ENCODE measurements around the gene PRKCA.

The PRKCA gene

GRCh38 chr17:66549731-66550207 is 247.4 kb downstream of the PRKCA start:
- Histone ChIP-seq H2AFZ (ENCODE audit: low read length) (no peak overlapping the region), H3K23ac (ENCODE audit: low read depth, low read length, poor library complexity) (no peak overlapping the region), H3K27ac (replicated peaks; ENCODE audit: low read length) (peak overlapping the region; percentile 39), H2BK12ac (ENCODE audit: low read length) (no peak overlapping the region), H3K14ac (ENCODE audit: low read length) (no peak overlapping the region), H3K79me1 (ENCODE audit: low read depth, low read length) (no peaks in the 10 kb centered on the region), H3K9ac (ENCODE audit: low read depth, low read length, poor library complexity) (no peak overlapping the region), H4K91ac (ENCODE audit: low read depth, low read length, poor library complexity) (no peak overlapping the region), H3K4ac (ENCODE audit: low read length) (no peak overlapping the region), H3K27me3 (ENCODE audit: control insufficient read depth in 3 of 3, insufficient read depth in 3 of 3, low read depth in 1 of 3, low read length in 3 of 3) (no peaks in the 10 kb centered on the region), H2BK120ac (ENCODE audit: low read depth, low read length) (no peak overlapping the region), H3K18ac (ENCODE audit: low read length) (no peak overlapping the region), H2BK5ac (ENCODE audit: low read length) (no peak overlapping the region), H3K9me3 (replicated peaks in 1 of 2; ENCODE audit: control insufficient read depth in 2 of 2, insufficient read depth in 1 of 2, low read depth in 1 of 2, low read length in 2 of 2) (peaks cover 3 to 5% of the 10 kb centered on the region in 2 donors), H3K36me3 (replicated peaks in 1 of 2; ENCODE audit: control insufficient read depth in 2 of 2, insufficient read depth in 2 of 2, low read length in 2 of 2) (no peaks in the 10 kb centered on the region), H3K4me2 (ENCODE audit: insufficient read depth, low read length, poor library complexity, severe bottlenecking) (no peak overlapping the region), H4K8ac (ENCODE audit: low read depth, low read length) (no peak overlapping the region), H3K4me3 (ENCODE audit: low read length in 2 of 2) (no peak overlapping the region), H3K4me1 (ENCODE audit: control insufficient read depth in 2 of 2, insufficient read depth in 1 of 2, low read depth in 1 of 2, low read length in 2 of 2) (peaks cover 6% of the 10 kb centered on the region in 2 donors), H2AK5ac (ENCODE audit: low read depth, low read length) (no peak overlapping the region), H2BK15ac (ENCODE audit: low read length) (no peak overlapping the region)
- DNase-seq (ENCODE audit: low spot score), result no peak
- WGBS, 2 donors (ENCODE audit: extremely low coverage in 2 of 2, insufficient read length in 2 of 2, insufficient replicate concordance in 1 of 2), result no CpG with 5 or more reads among the region's 5 CpGs

GRCh38 chr17:66551839-66552238 is 249.4 kb downstream of the PRKCA start:
- Histone ChIP-seq H3K18ac (ENCODE audit: low read length) (no peak overlapping the region), H3K4me3 (ENCODE audit: low read length in 2 of 2) (no peak overlapping the region), H2AFZ (ENCODE audit: low read length) (no peak overlapping the region), H3K36me3 (replicated peaks in 1 of 2; ENCODE audit: control insufficient read depth in 2 of 2, insufficient read depth in 2 of 2, low read length in 2 of 2) (no peaks in the 10 kb centered on the region), H2BK5ac (ENCODE audit: low read length) (no peak overlapping the region), H3K23ac (ENCODE audit: low read depth, low read length, poor library complexity) (no peak overlapping the region), H3K79me1 (ENCODE audit: low read depth, low read length) (no peaks in the 10 kb centered on the region), H3K4ac (ENCODE audit: low read length) (no peak overlapping the region), H2BK120ac (ENCODE audit: low read depth, low read length) (no peak overlapping the region), H2BK12ac (ENCODE audit: low read length) (no peak overlapping the region), H3K4me2 (ENCODE audit: insufficient read depth, low read length, poor library complexity, severe bottlenecking) (no peak overlapping the region), H2BK15ac (ENCODE audit: low read length) (no peak overlapping the region), H3K27ac (replicated peaks; ENCODE audit: low read length) (no peak overlapping the region), H3K27me3 (ENCODE audit: control insufficient read depth in 3 of 3, insufficient read depth in 3 of 3, low read depth in 1 of 3, low read length in 3 of 3) (no peaks in the 10 kb centered on the region), H4K8ac (ENCODE audit: low read depth, low read length) (no peak overlapping the region), H3K9ac (ENCODE audit: low read depth, low read length, poor library complexity) (no peak overlapping the region), H3K4me1 (ENCODE audit: control insufficient read depth in 2 of 2, insufficient read depth in 1 of 2, low read depth in 1 of 2, low read length in 2 of 2) (peaks cover 6% of the 10 kb centered on the region in 2 donors), H3K9me3 (replicated peaks in 1 of 2; ENCODE audit: control insufficient read depth in 2 of 2, insufficient read depth in 1 of 2, low read depth in 1 of 2, low read length in 2 of 2) (peaks cover 0 to 3% of the 10 kb centered on the region in 2 donors), H4K91ac (ENCODE audit: low read depth, low read length, poor library complexity) (peak overlapping the region; percentile 28), H3K14ac (ENCODE audit: low read length) (no peak overlapping the region), H2AK5ac (ENCODE audit: low read depth, low read length) (no peak overlapping the region)
- WGBS, 2 donors (ENCODE audit: extremely low coverage in 2 of 2, insufficient read length in 2 of 2, insufficient replicate concordance in 1 of 2), result no CpG with 5 or more reads among the region's 2 CpGs
- no peak for DNase-seq (ENCODE audit: low spot score)

GRCh38 chr17:66552371-66552770 is 250.0 kb downstream of the PRKCA start:
- Histone ChIP-seq H2AFZ (ENCODE audit: low read length) (no peak overlapping the region), H3K79me1 (ENCODE audit: low read depth, low read length) (no peaks in the 10 kb centered on the region), H3K4me3 (ENCODE audit: low read length in 2 of 2) (no peak overlapping the region), H3K23ac (ENCODE audit: low read depth, low read length, poor library complexity) (no peak overlapping the region), H3K36me3 (replicated peaks in 1 of 2; ENCODE audit: control insufficient read depth in 2 of 2, insufficient read depth in 2 of 2, low read length in 2 of 2) (no peaks in the 10 kb centered on the region), H3K14ac (ENCODE audit: low read length) (no peak overlapping the region), H3K4me1 (ENCODE audit: control insufficient read depth in 2 of 2, insufficient read depth in 1 of 2, low read depth in 1 of 2, low read length in 2 of 2) (peaks cover 6% of the 10 kb centered on the region in 2 donors), H3K27ac (replicated peaks; ENCODE audit: low read length) (no peak overlapping the region), H3K27me3 (ENCODE audit: control insufficient read depth in 3 of 3, insufficient read depth in 3 of 3, low read depth in 1 of 3, low read length in 3 of 3) (no peaks in the 10 kb centered on the region), H2BK120ac (ENCODE audit: low read depth, low read length) (no peak overlapping the region), H2BK15ac (ENCODE audit: low read length) (no peak overlapping the region), H2AK5ac (ENCODE audit: low read depth, low read length) (no peak overlapping the region), H3K18ac (ENCODE audit: low read length) (no peak overlapping the region), H3K4ac (ENCODE audit: low read length) (no peak overlapping the region), H2BK5ac (ENCODE audit: low read length) (no peak overlapping the region), H2BK12ac (ENCODE audit: low read length) (no peak overlapping the region), H3K9ac (ENCODE audit: low read depth, low read length, poor library complexity) (no peak overlapping the region), H4K8ac (ENCODE audit: low read depth, low read length) (no peak overlapping the region), H4K91ac (ENCODE audit: low read depth, low read length, poor library complexity) (peak overlapping the region; percentile 49), H3K4me2 (ENCODE audit: insufficient read depth, low read length, poor library complexity, severe bottlenecking) (no peak overlapping the region), H3K9me3 (replicated peaks in 1 of 2; ENCODE audit: control insufficient read depth in 2 of 2, insufficient read depth in 1 of 2, low read depth in 1 of 2, low read length in 2 of 2) (no peaks in the 10 kb centered on the region)
- DNase-seq (ENCODE audit: low spot score), result no peak
- no CpG with 5 or more reads among the region's 7 CpGs for WGBS, 2 donors (ENCODE audit: extremely low coverage in 2 of 2, insufficient read length in 2 of 2, insufficient replicate concordance in 1 of 2)

GRCh38 chr17:66555605-66556004 is 253.2 kb downstream of the PRKCA start:
- Histone ChIP-seq H2BK12ac (ENCODE audit: low read length) (no peak overlapping the region), H3K27me3 (ENCODE audit: control insufficient read depth in 3 of 3, insufficient read depth in 3 of 3, low read depth in 1 of 3, low read length in 3 of 3) (no peaks in the 10 kb centered on the region), H3K9ac (ENCODE audit: low read depth, low read length, poor library complexity) (no peak overlapping the region), H3K18ac (ENCODE audit: low read length) (no peak overlapping the region), H3K27ac (replicated peaks; ENCODE audit: low read length) (no peak overlapping the region), H2BK120ac (ENCODE audit: low read depth, low read length) (no peak overlapping the region), H3K4me2 (ENCODE audit: insufficient read depth, low read length, poor library complexity, severe bottlenecking) (no peak overlapping the region), H2BK15ac (ENCODE audit: low read length) (no peak overlapping the region), H4K8ac (ENCODE audit: low read depth, low read length) (no peak overlapping the region), H3K79me1 (ENCODE audit: low read depth, low read length) (no peaks in the 10 kb centered on the region), H3K14ac (ENCODE audit: low read length) (no peak overlapping the region), H3K4me1 (ENCODE audit: control insufficient read depth in 2 of 2, insufficient read depth in 1 of 2, low read depth in 1 of 2, low read length in 2 of 2) (no peaks in the 10 kb centered on the region), H2AFZ (ENCODE audit: low read length) (no peak overlapping the region), H3K9me3 (replicated peaks in 1 of 2; ENCODE audit: control insufficient read depth in 2 of 2, insufficient read depth in 1 of 2, low read depth in 1 of 2, low read length in 2 of 2) (no peaks in the 10 kb centered on the region), H3K4ac (ENCODE audit: low read length) (no peak overlapping the region), H3K23ac (ENCODE audit: low read depth, low read length, poor library complexity) (no peak overlapping the region), H3K4me3 (ENCODE audit: low read length in 2 of 2) (no peak overlapping the region), H4K91ac (ENCODE audit: low read depth, low read length, poor library complexity) (no peak overlapping the region), H3K36me3 (replicated peaks in 1 of 2; ENCODE audit: control insufficient read depth in 2 of 2, insufficient read depth in 2 of 2, low read length in 2 of 2) (no peaks in the 10 kb centered on the region), H2BK5ac (ENCODE audit: low read length) (no peak overlapping the region), H2AK5ac (ENCODE audit: low read depth, low read length) (no peak overlapping the region)
- no peak for DNase-seq (ENCODE audit: low spot score)
- WGBS, 2 donors (ENCODE audit: extremely low coverage in 2 of 2, insufficient read length in 2 of 2, insufficient replicate concordance in 1 of 2), result no CpG with 5 or more reads among the region's 2 CpGs

Measured in neuronal stem cell (in vitro differentiated cells).